ENCODE measurements around the gene GOLGA1.
A peak's percentile ranks its signal among the peaks of the same experiment; 100 is the strongest.

Gene GOLGA1

DNA sequence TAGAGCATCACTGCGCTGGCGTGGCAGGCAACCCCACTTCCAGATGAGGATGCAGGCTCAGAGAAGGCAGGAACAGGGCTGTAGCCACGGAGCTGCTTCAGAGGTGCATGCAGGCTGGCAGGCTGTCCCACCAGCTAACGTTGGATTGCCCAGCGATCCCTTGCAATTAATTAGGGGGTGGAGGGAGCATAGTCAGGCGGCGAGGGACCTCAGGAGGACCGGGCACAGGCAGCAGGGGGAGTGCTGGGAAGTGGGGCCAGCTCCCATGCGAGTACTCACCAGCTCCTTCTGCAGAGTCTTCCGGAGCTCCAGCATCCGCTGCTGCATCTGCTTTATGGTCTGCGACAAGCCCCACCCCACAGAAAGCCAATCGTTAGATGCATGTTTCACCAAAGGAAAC is 58.7 kb downstream of the GOLGA1 start:
- no peak for DNase-seq

DNA sequence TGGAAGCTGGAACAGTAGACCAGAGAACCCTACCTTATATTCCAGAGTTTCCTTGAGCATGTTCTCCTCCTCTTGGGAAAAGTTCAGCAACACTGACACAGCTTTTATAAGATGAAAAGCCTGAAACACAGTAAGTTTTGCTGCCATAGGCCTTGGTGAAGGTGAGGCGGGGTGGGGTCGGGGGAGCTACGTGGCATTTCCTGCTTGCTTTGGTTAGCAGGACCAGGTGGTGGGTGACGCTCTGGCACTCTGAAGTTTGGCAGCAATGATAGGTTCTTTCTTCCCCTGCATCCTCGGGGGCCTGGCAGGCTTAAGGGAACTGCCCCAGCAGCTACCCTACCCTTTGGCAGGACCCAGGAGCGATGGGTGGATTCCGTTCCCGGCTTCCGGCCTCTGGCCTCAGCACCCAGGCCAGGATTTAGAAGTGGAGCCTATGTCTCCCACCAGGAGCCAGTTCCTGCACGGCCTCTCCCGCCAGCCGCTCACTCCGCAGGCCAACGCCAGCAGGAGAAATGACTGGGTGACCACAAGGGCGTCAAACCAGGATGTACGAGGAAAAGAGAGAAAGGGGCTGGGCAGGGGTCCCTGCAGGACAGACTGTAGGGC is 59.6 kb downstream of the GOLGA1 start:
- no peak for DNase-seq

DNA sequence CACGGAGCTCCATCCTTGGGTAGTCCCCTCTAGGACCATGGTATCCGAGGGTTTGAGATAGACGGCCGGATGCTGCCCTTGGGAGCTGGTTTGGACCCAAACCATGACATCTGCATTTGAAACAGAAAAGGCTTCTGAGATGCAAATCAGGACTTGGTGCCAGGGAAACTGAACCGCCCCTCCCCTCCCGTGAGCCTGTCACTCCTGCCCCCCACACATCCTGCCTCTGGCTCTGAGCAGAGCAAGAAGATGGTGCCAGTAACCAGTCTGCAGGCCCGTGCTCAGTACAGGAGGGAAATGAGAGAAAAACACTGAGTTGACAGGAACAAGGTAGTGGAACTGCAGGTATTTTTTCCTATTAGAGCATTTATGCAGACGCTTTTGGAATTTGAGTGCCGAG is 60.4 kb downstream of the GOLGA1 start:
- no peak for DNase-seq

DNA sequence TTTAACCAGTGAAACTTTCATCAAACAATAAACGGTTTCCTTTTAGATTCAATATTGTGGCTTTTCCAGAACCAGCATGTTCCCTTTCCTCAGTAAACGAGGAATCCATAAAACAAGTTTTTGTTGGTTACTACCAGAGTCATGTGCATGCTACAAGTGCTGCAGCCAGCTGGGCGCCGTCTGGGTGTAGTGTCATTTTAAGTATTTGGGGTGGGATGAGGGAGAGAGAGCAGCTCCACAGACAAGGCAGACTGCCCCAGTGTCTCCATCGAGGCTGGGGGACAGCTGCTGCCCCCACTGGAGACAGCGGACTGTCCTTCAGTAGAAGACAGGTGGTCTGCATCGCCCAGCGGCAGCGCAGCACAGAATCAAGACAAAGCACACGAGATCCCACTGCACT is 61.7 kb downstream of the GOLGA1 start:
- no peak for DNase-seq

DNA sequence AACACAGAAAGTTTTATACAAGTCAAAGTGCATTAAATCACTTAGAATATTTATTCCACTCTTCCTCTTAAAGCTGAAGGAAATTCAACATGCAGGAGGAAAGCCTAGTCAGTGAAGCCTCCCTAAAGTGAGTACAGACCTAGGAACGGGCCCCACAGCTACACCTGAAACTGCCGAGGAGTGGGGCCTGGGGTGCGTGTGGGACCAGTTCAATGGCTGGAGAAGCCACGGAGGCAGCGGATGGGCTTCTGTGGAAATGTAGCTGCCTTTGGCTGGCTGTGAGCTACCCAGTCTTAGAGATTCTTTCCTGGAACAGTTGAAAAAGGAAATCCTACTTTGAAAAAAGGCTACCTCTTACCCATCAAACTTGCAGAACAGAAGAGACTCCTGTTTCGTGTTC is 62.4 kb downstream of the GOLGA1 start:
- DNase-seq: no peak

DNA sequence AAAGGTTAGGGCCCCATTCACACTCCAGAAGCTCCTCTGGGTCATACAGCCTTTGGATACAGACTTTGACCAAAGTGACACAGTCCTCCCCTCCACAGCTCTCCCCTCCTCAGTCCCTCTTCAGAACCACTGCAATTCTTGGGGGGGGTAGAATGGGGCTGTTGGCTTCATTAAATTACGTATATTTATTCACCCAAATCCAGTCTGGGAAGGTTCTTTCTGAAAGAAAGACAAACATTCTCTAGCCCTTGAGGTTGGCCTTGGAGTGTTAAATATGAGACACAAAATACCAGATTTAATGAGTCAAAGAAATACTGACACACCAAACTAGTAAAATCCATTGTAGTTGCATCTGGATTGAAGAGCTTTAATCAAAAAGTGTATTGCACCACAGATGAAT is 62.9 kb downstream of the GOLGA1 start:
- DNase-seq: no peak

DNA sequence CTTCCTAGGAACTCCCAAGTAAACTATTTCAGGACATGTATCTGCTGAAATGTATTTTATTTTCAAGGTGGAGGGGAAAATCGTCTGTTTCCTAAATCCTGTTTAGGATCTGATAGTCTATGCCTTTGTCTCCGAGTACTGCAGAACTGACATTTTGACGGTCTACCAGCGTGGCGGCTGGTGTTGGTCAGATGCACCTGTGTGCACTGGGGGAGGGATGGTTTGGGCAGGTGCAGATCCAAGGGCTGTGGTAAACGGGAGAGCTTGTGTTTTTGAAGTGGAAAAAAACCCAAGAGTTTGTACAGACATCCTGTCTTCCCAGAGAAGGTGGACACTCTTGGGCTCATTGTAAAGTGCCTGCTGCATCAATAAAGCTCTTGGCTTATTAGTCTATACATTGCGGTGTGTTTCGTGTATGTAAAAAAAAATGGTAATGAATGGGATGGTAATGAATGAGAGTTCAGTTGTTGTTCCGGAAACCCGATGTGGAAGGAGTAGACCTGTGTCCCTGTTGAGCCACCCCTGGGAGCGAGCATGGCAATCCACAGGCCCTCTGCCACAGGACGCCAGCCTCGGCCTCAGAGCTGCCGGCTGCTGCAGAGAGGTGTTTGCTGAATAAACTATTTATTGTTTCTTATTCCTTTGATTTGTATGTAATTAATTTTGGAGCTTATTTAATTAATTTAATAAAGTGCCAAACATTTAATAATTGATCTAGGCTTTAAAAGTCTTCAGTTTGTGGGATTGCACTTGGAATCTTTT is 63.7 kb downstream of the GOLGA1 start:
- DNase-seq: no peak

DNA sequence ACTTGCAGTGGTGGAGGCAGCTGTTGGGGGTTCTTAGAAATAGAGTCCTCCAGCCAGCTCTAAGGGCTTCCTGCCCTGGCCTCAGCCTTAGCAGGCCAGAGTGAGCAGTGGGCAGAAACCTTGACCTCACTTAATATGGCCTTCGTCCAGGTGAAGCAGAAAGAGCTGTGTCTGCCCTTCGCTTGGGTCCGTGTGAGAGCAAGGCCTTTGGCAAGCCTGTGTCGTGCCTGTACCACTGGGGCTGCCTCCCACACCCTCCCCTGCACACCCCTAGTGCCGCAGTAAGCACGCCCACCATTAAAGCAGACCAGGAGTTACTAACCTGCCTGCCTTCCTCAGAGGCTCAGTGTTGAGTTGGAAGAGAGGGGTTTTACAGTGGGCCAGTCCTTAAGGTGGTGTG is 65.4 kb downstream of the GOLGA1 start:
- DNase-seq: no peak

DNA sequence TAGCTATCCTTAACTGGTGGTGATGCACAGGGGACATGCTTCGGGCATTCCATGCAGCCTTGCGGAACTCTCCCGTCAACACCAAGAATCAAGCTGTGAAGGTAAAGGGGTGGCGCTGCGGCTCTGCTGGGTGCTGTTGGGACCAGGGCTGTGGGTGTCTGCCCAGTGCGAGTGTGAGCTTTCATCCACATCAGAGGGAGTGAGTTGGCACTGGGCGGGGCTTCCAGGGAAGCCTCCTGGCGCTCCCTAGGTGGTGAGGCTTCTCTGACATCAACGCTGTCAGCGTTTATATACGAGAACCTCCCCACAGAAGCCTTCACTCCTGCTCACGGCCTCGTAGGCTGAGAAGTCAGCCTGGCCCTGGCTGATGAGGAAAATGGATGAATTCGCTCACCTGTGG is 67.2 kb downstream of the GOLGA1 start:
- DNase-seq: peak in 1 of 2 experiments; percentile 39

DNA sequence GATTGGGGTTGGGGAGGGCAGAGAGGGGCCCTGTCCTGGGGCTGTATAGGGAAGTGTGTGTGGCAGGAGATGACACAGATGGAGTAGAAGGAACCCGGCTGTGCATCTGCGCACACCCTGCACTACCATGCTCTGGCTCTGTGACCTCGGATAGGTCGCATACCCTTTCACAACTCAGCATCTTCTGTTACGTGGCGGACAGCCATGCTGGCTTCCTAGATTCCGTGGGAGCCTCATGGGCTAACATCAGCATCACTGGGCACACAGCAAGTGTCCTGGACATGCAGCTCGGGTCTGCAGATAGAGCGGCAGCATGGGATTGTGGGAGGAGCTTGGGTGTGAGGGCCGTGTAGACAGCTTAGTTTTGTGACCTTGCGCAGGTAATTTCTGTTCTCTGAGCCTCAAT is 69.7 kb downstream of the GOLGA1 start:
- DNase-seq: no peak

DNA sequence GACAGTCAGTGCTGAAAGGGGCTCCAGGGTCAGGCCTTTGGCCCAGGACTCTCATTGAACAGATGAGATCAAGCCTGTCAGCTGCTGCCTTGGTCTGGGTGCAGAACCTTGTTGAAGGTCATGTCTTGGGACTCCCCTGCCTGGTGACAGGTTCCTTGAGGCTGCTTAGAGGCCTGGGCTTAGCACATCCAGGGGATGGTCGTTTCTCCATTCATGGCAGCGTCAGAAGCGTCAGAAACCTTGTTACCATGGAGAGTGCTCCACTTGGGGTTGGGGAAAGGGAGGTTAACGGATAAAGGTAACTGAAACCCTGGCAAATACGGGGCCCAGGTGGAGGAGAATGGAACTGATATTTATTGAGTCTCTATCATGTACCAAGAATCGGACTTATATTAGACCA is 70.2 kb downstream of the GOLGA1 start:
- DNase-seq: no peak

DNA sequence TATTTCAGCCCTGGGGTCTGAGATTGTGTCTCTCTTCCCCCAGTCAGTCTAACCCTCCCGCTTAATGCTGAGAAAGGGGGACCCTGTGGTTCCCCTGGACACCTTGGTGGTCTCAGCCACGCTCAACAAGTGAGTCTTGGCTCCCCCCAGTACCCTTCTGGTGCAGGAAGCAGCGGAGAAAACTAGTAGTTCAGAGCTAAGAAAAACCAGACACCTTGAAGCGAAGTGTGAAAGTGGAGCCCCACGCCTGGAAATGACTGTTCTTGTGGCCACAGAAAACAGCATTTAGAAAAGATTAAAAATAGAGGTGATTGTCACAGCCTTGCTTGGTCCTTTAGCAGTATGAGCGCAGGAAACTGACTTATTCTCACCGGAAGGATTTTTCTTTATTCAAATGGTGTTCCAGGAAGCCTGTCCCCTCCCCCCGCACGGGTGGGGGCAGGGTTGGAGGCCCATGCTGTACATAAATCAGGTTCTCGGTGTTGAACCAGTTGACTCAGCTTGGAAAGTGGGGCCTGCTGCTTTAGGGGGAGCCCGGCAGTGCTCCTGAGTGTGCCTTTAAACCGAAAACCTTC is 70.8 kb downstream of the GOLGA1 start:
- DNase-seq: peak; percentile 91 to 94

DNA sequence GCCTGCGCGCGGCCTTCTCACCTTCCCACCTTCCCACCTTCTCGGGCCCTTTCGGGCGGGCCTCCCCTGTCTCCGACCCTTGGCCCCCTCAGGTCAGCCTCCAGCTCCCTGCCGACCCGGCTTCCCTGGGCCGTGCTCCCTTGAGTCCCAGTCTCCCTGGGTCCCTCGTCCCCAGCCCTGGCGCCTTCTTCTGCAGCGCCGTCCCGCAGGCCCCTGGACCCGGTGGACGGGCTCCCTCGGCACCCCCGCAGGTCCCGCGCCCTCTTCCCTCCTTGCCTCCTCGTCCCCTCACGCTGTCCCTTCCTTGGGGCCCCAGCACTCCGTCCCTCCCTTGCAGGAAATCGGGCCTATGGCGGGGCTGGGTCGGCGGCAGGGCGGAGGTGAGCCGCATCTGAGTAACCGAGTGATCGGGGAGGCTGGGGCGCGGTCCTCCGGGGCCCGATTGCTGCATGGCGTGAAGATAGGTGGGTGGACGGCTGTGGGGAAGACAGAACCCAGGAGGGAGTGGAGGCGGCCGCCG is 71.4 kb downstream of the GOLGA1 start:
- DNase-seq: peak; percentile 40 to 54

DNA sequence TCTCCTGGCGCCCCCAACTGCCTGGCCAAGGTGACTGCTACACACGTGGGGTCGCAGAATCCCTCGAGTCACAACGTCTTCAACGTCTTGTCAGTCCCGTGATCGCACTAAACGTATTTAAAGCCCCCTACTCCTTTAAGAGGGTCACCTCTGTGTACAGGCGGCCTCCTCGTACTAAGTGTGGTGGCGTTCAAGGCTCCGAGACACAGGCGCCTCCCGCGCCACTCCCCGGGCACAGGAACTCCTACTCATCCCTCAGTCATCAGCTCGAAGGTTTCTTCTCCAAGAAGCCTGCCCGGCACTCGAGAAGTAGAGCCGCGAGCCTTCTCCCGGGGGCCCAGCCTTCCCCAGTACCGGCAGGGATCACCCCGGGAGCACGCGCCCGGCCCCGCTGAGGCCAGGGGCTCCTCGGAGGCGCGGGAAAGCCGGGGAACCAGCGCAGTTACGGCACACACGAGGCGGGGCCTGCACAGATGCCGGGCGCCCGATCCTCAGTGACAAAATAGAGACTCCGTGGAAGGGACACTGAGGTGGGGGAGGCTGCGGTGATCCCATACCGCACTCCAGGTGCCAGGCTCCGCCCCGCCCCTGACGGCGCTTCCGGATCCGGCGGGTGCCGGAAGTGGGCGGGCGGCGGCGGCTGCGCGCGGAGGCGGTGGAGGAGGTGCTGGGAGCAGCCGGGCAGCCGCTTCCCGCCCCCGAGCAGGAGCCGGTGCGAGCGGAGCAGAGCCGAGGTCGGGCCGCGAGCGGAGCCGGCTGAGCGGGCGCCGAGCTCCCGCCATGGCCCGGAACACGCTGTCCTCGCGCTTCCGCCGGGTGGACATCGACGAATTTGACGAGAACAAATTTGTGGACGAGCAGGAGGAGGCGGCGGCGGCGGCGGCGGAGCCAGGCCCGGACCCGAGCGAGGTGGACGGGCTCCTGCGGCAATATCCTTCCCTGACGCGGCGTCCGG is 72.1 kb downstream of the GOLGA1 start:
- peak; percentile 88 to 91 for DNase-seq

DNA sequence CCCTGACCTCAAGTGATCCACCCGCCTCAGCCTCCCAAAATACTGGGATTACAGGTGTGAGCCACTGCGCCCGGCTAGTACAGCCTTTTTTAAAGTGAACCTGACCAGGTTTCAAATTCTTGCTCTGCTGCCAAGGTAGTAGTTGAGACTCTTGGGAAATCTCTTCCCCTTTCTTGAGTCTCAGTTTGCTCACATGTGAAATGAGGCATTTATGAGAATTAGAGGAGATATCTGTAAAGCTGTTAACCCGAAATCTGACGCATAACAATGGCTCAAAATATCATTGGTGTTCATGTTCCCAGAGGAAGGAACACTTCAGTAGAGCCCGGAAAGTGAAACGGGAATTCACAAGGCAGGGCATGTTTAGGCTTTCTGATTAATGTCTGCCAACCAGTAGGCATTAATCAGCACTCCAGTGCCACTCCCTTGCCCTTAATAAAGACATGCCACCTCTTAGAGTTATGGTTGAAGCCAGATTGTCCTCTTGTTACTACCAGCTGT is 77.5 kb downstream of the GOLGA1 start:
- no peak for DNase-seq

DNA sequence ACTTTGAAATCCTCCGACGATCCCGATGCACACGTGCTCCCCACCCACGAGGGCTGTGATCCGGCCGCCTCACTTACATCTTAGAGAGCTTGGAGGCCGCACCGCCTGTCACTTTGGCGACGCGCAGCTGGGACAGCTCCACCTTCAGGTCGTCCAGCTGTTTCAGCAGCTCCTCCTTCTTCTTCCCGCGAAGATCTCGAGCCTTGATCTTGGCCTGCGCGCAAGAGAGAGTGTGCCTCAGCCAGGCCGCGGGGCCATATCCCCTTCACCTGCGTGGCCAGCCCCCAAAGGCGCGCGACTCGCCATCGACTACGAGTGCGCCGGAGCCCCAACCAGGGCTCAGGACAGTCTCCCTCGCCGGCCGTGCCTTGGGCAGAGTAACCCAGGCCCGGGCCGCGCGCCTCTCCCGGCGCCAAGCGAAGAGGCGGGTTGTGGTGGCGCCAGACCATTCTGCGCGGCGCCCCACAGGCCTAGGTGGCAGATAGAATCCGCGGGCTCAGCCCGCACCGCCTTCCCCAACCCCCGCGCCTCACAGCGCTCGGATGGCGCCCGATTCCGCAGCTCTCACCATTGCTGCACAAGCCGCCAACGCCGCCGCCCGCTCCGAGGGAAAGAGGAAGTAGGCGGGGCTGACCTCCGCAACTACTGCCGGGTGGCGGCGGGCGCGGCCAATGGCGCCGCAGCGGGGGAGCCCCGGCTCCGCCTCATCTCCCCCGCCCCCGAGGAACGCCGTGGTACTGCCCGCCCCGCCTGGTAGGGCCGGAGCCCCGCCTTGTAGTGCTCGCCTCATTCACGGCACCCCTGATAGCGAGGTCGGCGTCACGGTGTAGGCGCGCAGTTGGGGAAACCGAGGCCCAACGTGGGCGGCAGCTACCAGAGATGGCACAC is 79.3 kb downstream of the GOLGA1 start, which contains the start of the genes ARPC5L and RPL35:
Gene ARPC5L, plus strand, starts transcription at position 789 of the 888 bp plus-strand sequence. CDS start 7,161 bp downstream, outside the sequence.
Gene RPL35, minus strand, starts transcription at position 616 of the 888 bp plus-strand sequence. Its CDS starts 45 bp downstream, at position 571.
- DNase-seq: peak; percentile 94 to 96

DNA sequence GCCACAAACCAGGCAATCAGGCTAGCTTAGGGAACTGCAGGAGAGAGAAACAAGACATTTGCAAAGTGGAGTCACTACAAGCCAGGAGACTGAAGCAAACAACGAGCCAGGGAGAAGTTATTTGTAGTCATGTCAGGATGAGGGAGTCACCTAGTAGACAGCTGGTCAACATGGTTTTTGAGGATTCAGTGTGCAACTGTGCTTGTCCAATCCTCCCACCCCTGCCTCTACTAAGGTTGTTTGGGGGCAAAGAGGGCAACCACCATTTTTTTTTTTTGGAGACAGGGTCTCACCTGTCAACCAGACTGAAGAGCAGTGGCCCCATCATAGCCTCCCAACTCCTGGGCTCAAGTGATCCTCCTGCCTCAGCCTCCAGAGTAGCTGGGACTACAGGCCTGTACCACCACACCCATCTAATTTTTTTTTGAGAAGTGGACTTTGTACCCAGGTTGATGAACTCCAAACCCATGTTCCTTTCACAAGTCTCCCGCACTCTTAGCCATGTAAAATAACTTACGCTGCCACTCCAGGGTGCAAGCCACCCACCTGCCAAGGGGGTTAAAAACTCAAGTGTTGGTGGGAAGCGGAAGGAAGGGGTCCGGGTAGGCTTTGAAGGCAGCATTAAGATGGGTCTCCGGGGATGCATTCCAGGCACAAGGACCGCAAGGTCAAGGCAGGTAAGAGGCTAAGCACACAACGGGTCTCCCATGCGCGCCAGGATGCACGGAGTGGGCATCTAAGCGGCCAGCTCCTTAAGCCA is 80.1 kb downstream of the GOLGA1 start:
- no peak for DNase-seq

DNA sequence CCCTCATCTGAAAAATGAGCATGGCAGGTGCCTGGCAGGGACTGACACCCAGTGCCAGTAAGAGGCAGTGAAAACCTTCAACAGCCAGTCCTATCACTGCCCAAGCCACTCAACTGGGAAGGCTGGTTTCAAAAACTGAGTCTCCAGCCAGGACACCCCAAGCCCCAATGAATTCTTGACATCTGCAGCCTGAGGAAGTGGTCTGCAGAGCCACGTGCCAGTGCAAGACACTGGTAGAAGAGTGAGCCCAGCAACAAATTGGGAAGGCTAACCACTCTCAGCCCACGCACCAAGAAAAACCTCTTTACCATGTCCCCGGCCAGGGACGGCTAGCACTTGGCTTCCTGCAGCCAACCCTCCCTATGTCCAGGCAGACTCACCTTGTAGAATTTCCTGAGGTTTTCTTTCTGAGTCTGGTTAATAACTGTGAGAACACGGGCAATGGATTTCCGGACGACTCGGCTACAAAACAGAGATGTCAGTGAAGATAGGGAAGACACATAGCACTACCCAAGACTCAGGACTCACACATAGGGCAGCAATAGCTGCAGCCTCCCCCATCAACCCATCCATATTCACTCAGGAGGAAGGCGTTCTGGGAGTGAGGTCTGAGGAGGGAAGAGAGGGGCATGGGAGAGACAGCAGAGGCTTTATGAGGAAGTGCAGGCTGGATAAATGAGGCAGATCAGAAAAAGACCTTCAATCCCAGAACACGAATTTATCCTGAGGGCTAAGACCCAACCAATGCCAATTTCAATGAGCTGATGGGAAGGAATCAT is 80.9 kb downstream of the GOLGA1 start:
- DNase-seq: no peak

DNA sequence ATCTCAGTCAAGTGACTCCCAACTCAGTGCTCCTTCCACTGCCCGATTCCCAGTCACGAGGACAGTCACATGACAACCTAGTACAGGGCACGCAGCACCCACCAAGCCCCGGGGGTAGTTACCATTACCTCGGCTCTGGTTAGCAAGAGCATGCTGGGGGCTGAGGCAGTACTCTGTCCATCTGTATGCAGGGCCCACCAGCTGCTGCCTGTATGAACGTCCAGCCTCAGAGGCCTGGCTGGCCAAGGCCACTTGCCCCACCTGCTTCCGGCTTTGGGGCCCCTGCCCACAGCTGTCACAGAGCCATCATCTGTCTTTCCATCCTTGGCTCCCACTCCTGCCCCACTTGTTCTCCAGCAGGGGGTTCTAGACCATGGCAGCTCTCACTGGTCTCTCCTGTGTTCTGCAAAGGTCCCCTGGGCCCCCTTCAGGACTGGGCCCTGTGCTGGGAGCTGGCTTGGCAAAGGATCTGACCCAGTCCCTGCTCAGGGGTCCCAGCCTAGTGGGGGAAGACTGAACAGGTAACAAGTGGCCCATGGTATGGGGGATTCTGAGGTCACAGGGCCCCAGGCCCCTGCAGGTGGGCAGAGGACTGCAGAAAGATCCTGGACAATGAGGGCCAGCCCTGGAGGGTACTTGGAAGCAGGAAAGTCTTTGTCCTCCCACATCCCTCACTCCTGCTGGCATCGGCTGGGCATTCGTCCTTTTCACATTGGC is 82.4 kb downstream of the GOLGA1 start:
- DNase-seq: no peak

All from activated CD4-positive, alpha-beta T cell treated with anti-CD3 and anti-CD28 coated beads, Interleukin-2, amount 50 U/mL, for 48 hours (primary cell).